Calu3 (cell line): Measurements from ENCODE around the gene AEBP1. TPM values are rescaled to one million over a fixed set of nuclear protein-coding genes. Genes with fewer than 3 reads are reported as not detected.

Experiments
- BruUV-seq: library from RNA; stranded (reverse); fragments of 400-500 nt; replicated peaks from 2 replicates; lab custom pipeline; 2021; lab: Mats Ljungman, UMichigan
- CTCF ChIA-PET: fragments of 300-600 bp; sonication (Branson Sonifier 250); formaldehyde crosslinking; loops from one replicate; lab custom pipeline; 2022; ENCODE audit warnings: antibody characterized with exemption; lab: Charles Lee
- DNase-seq: peaks from one replicate; pipeline ENCODE4 v3.0.0; 2022
- H3K27ac Mint-ChIP-seq: one replicate; pipeline ENCODE4 v1.8.0; 2022; ENCODE audit warnings: mixed read lengths; ENCODE audit not compliant: unreplicated experiment
- H3K27me3 Mint-ChIP-seq: one replicate; pipeline ENCODE4 v1.8.0; 2022; ENCODE audit warnings: mixed read lengths; ENCODE audit not compliant: unreplicated experiment
- H3K36me3 Mint-ChIP-seq: one replicate; pipeline ENCODE4 v1.8.0; 2022; ENCODE audit warnings: mild to moderate bottlenecking, moderate library complexity, mixed read lengths; ENCODE audit not compliant: insufficient read depth, unreplicated experiment
- H3K4me1 Mint-ChIP-seq: one replicate; pipeline ENCODE4 v1.8.0; 2022; ENCODE audit warnings: mild to moderate bottlenecking, low read depth, mixed read lengths; ENCODE audit not compliant: unreplicated experiment
- H3K4me3 Mint-ChIP-seq: one replicate; pipeline ENCODE4 v1.8.0; 2022; ENCODE audit warnings: mild to moderate bottlenecking, low read depth, moderate library complexity, mixed read lengths; ENCODE audit not compliant: unreplicated experiment
- H3K9me3 Mint-ChIP-seq: one replicate; pipeline ENCODE4 v1.8.0; 2022; ENCODE audit warnings: low read depth, mixed read lengths; ENCODE audit not compliant: unreplicated experiment
- intact Hi-C: fragments of 100-400 bp; cut with micrococcal nuclease; formaldehyde crosslinking; loops from one replicate; pipeline ENCODE4 v1.10.0; 2022; ENCODE audit not compliant: unreplicated experiment
- total RNA-seq: library from RNA; stranded (reverse); gene quantifications from 2 replicates; pipeline ENCODE4 v1.2.3, GENCODE V29; 2022
- TF ChIP-seq, protein P1 (sequence below): fragments of 200-600 bp; IDR thresholded peaks from one replicate; pipeline ENCODE4 v1.8.0; 2022; ENCODE audit warnings: antibody characterized with exemption; ENCODE audit not compliant: unreplicated experiment

Gene AEBP1
- total RNA-seq, 1 experiment from 2014 or later, result not detected

DNA sequence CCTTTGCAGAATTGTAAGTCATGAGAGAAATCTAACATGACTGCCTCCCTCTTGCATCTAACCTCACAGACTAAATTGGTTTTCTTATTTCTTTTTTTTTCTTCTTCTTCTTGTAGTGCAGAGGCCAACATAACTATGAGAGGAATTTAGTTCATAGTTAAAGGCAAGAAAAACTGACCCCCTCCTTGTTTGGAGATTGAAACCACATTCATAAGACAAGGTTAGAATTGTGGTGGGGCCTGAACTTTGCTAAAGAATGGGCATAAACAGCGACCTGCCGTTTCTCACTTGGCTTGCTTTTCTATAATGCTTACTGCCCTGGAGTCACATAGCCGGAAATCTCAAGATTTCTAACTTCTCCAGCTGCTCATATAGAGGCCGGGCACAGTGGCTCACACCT lies 19.4 kb upstream of the AEBP1 start:
- TF ChIP-seq, protein P1, sequence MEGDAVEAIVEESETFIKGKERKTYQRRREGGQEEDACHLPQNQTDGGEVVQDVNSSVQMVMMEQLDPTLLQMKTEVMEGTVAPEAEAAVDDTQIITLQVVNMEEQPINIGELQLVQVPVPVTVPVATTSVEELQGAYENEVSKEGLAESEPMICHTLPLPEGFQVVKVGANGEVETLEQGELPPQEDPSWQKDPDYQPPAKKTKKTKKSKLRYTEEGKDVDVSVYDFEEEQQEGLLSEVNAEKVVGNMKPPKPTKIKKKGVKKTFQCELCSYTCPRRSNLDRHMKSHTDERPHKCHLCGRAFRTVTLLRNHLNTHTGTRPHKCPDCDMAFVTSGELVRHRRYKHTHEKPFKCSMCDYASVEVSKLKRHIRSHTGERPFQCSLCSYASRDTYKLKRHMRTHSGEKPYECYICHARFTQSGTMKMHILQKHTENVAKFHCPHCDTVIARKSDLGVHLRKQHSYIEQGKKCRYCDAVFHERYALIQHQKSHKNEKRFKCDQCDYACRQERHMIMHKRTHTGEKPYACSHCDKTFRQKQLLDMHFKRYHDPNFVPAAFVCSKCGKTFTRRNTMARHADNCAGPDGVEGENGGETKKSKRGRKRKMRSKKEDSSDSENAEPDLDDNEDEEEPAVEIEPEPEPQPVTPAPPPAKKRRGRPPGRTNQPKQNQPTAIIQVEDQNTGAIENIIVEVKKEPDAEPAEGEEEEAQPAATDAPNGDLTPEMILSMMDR, result no peak
- H3K9me3 Mint-ChIP-seq, result no peaks in the 10 kb centered on the region
- H3K27me3 Mint-ChIP-seq, result no peaks in the 10 kb centered on the region
- BruUV-seq, result no TSS peak
- intact Hi-C loops, result no loop called here
- H3K4me3 Mint-ChIP-seq, result no peak overlapping the region
- CTCF ChIA-PET, result no interaction called here
- H3K36me3 Mint-ChIP-seq, result peaks cover 25% of the 10 kb centered on the region
- H3K4me1 Mint-ChIP-seq, result peaks cover 29% of the 10 kb centered on the region
- no peak for DNase-seq
- no peak overlapping the region for H3K27ac Mint-ChIP-seq

DNA sequence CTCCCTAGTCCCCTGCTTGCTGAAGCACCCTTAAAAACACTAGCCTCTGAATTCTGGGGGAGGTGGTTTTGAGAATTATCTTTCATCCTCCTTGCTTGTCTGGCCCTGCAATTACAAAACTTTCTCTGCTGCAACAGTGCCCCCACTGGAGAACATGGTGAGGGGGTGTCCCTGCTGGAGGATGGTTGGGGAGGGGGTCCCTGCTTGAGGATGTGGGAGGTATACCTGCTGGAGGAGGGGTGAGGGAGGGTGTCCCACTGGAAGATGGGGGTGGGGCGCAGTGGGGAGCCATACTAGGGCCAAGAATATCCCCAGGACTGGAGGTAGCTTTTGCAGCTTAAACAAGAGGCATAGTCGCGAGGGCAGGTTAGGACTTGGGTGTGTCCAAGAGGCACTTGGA lies 18.6 kb upstream of the AEBP1 start:
- Mint-ChIP-seq H3K9me3 (no peaks in the 10 kb centered on the region), H3K36me3 (peaks cover 25% of the 10 kb centered on the region), H3K4me1 (peaks cover 29% of the 10 kb centered on the region), H3K4me3 (no peak overlapping the region), H3K27ac (no peak overlapping the region), H3K27me3 (peaks cover 4% of the 10 kb centered on the region)
- DNase-seq, result no peak
- intact Hi-C loops, result no loop called here
- CTCF ChIA-PET, result no interaction called here
- TF ChIP-seq, protein P1, result peak; percentile 35
- BruUV-seq, result no TSS peak

DNA sequence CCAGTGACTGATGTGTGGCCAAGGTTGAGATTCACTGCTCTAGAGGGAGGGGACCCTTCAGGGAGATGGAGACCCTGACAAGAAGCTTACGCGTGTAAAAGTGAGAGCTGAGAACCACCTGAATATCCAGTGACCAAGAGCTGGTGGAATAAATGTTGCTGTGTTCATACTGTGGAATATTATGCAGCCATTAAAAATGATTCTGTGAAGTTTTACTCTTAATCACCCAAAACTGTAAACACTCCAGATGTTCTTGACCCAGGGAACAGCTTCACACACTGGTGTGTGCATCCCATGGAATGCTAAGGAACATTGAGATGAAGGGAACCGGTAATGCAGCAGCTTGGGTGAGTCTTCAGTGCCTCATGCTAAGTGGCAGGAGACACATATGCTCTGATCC lies 17.5 kb upstream of the AEBP1 start:
- TF ChIP-seq, protein P1, result no peak
- Mint-ChIP-seq H3K9me3 (no peaks in the 10 kb centered on the region), H3K27me3 (peaks cover 13% of the 10 kb centered on the region), H3K36me3 (peaks cover 16% of the 10 kb centered on the region), H3K4me3 (no peak overlapping the region), H3K4me1 (peaks cover 20% of the 10 kb centered on the region), H3K27ac (no peak overlapping the region)
- CTCF ChIA-PET, result no interaction called here
- no peak for DNase-seq
- no TSS peak for BruUV-seq
- intact Hi-C loops, result no loop called here

DNA sequence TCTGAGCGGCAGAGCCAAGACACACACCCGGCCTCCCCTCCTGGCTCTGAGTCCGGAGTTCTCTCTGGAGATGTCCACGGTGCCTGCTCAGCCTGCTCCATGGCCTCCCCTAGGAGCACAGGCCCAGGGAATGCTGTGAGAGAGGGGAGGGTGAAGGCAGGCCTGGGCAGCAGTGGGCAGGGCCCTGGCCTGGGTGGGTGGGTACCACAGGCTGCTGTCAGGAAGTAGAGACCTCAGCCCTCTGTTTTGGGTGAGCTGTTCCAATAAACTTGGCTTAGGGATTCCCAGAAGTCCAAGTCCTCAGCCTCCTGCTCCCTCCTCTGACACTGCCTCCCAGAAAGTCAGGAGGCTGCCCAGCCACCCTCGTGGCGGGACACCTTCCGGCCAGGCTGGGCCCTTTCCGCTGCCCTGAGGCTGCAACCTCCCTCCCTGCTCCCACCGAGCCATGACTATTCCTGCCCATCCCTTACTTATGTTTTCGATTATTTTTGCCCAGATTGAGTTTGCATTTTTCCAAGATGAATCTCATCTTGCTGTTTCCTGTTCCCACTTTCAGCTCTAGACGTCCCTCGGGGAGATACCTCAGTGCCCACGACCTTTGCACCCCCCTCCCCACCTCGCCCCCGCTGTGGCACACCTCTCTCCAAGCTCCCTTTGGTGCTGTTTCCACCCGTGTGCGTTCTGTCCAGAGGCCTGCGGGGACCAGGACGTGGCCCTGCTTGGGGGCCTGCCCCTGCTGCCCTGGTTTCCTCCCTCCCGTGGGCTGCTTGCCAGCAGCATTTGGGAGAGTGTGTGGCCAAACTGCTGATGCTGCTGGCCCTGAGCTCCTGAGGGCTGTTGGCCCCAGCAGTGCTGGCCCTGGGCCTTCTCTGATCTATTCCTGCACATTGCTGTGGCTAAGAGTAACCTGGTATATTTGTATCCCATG lies 16.0 kb upstream of the AEBP1 start:
- peaks cover under 1% of the 10 kb centered on the region for H3K36me3 Mint-ChIP-seq
- H3K27ac Mint-ChIP-seq, result no peak overlapping the region
- CTCF ChIA-PET, result interaction anchor here (0.6 to 0.8 kb wide), 2 partner anchors 8 to 17 kb away, joined by 4 read pairs; no protein-coding TSS in a partner anchor
- no peak for DNase-seq
- peaks cover 15% of the 10 kb centered on the region for H3K4me1 Mint-ChIP-seq
- H3K4me3 Mint-ChIP-seq, result no peak overlapping the region
- intact Hi-C loops, result no loop called here
- H3K27me3 Mint-ChIP-seq, result peaks cover 13% of the 10 kb centered on the region
- no TSS peak for BruUV-seq
- H3K9me3 Mint-ChIP-seq, result no peaks in the 10 kb centered on the region
- TF ChIP-seq, protein P1, result no peak
